Suprapubic skin (tissue), 4 donors: ENCODE data around the gene MN1. TPM values are rescaled to one million over a fixed set of nuclear protein-coding genes. Genes with fewer than 3 reads are reported as not detected.
A peak's percentile ranks its signal among the peaks of the same experiment; 100 is the strongest.

Experiments
- DNase-seq, 2 donors: peaks; one replicate each; pipeline ENCODE4 v3.0.0-alpha.2; 2019; ENCODE audit warnings: low spot score in 2 of 2
- H3K27ac ChIP-seq: fragments of 200-600 bp; sonication (generic); one replicate; pipeline ENCODE4 v1.5.1; 2019
- H3K27me3 ChIP-seq: fragments of 200-600 bp; sonication (generic); one replicate; pipeline ENCODE4 v1.5.1; 2019
- H3K36me3 ChIP-seq: fragments of 200-600 bp; sonication (generic); one replicate; pipeline ENCODE4 v1.5.1; 2019
- H3K4me1 ChIP-seq: fragments of 200-600 bp; sonication (generic); one replicate; pipeline ENCODE4 v1.5.1; 2019
- H3K4me3 ChIP-seq: fragments of 200-600 bp; sonication (generic); one replicate; pipeline ENCODE4 v1.5.1; 2019; ENCODE audit warnings: mild to moderate bottlenecking
- H3K9me3 ChIP-seq: fragments of 200-600 bp; sonication (generic); one replicate; pipeline ENCODE4 v1.5.1; 2019
- EP300 ChIP-seq: sonication (generic); formaldehyde crosslinking; IDR thresholded peaks from one replicate; pipeline ENCODE4 v1.6.1; 2017; ENCODE audit warnings: antibody characterized with exemption
- POLR2A ChIP-seq, 2 donors: fragments of 450-650 bp; IDR thresholded peaks; one replicate each; pipeline ENCODE4 v1.6.1; 2017; ENCODE audit warnings: antibody characterized with exemption in 2 of 2, mild to moderate bottlenecking in 2 of 2, moderate library complexity in 2 of 2
- POLR2AphosphoS5 ChIP-seq, 3 donors: sonication (generic); formaldehyde crosslinking; IDR thresholded peaks; one replicate each; pipeline ENCODE4 v1.6.1; 2017; ENCODE audit warnings: antibody characterized with exemption in 3 of 3
- WGBS: methylation state at CpG from one replicate; pipeline ENCODE4 v1.1.5; 2018; 5-methylcytosine and 5-hydroxymethylcytosine counted together
- total RNA-seq, 4 donors: library from RNA; depleted of rRNA; stranded (reverse); fragments of >200 nt; gene quantifications; one replicate each; pipeline ENCODE4 v1.1.0, GENCODE V29; 2016
- TF ChIP-seq, protein P1 (sequence below), 2 donors: fragments of 200-600 bp in 1 of 2; fragments of 450-650 bp in 1 of 2; sonication (generic) in 1 of 2; IDR thresholded peaks; one replicate each; pipeline ENCODE4 v1.5.1; 2016 to 2019; ENCODE audit warnings: antibody characterized with exemption in 2 of 2, mild to moderate bottlenecking in 1 of 2, moderate library complexity in 1 of 2

Gene MN1
- total RNA-seq, 4 donors from 2014 or later = 1.7 to 6.5 (median 4.1) TPM

DNA sequence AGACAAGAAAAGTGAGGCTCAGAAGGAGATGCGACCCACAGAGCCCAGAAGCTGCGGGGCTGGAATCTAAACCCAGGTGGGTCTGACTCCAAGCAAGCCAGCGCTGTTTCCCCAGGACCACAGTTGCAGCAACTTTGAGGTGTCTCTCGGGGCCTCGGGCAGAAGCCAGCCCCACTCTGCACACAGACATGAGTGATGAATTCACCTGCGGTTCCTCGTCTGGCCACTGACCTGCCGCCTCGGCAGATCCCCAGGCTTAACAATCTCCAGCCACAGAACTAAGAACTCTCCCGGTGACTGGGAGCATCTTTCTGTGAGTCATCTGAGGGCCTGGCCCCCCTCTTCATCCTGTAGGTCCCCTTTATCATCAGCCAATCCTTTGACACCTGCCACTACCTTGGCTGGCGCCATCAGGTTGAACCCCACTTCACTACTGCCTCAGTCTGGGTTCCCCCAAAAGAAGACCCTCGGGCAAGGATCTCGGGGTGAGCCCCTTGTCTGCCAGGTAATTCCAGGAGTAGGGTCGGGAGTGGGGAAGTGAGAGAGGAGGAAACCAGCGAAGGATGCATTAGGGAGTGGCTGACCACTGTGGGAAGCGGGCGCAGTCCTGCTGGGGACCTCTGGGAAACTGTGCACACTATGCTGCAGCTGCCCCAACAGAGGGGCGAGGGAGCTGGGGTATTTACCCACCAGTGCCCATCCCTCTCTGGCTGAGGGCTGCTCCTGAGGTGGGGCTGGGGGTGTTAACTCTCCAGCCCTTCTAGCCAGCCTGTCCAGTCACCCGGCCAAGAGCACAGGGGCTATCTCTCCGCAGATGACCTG lies 33.0 kb upstream of the MN1 start:
- Histone ChIP-seq H3K4me1 (no peaks in the 10 kb centered on the region), H3K36me3 (no peaks in the 10 kb centered on the region), H3K27ac (no peak overlapping the region), H3K27me3 (no peaks in the 10 kb centered on the region), H3K9me3 (no peaks in the 10 kb centered on the region), H3K4me3 (no peak overlapping the region)
- peak; percentile 42 to 67 for DNase-seq
- WGBS = 92% methylated on average over 17 of the region's 20 CpGs
- TF ChIP-seq EP300 (no peak), POLR2AphosphoS5 (IDR thresholded peaks at IDR 0.05) (no peak), POLR2A (IDR thresholded peaks at IDR 0.05) (no peak)
- TF ChIP-seq, protein P1, sequence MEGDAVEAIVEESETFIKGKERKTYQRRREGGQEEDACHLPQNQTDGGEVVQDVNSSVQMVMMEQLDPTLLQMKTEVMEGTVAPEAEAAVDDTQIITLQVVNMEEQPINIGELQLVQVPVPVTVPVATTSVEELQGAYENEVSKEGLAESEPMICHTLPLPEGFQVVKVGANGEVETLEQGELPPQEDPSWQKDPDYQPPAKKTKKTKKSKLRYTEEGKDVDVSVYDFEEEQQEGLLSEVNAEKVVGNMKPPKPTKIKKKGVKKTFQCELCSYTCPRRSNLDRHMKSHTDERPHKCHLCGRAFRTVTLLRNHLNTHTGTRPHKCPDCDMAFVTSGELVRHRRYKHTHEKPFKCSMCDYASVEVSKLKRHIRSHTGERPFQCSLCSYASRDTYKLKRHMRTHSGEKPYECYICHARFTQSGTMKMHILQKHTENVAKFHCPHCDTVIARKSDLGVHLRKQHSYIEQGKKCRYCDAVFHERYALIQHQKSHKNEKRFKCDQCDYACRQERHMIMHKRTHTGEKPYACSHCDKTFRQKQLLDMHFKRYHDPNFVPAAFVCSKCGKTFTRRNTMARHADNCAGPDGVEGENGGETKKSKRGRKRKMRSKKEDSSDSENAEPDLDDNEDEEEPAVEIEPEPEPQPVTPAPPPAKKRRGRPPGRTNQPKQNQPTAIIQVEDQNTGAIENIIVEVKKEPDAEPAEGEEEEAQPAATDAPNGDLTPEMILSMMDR (IDR thresholded peaks at IDR 0.05) = no peak

GRCh38 chr22:27833803-27834202 lies 32.2 kb upstream of the MN1 start:
- DNase-seq = peak in 1 of 2 donors; percentile 45
- no peak overlapping the region for H3K27ac ChIP-seq
- no peaks in the 10 kb centered on the region for H3K9me3 ChIP-seq
- TF ChIP-seq EP300 (no peak), POLR2A (IDR thresholded peaks at IDR 0.05) (no peak), POLR2AphosphoS5 (IDR thresholded peaks at IDR 0.05) (no peak)
- TF ChIP-seq, protein P1 (IDR thresholded peaks at IDR 0.05) = no peak
- WGBS = 87% methylated on average over 2 of the region's 2 CpGs
- H3K36me3 ChIP-seq = no peaks in the 10 kb centered on the region
- no peak overlapping the region for H3K4me3 ChIP-seq
- no peaks in the 10 kb centered on the region for H3K4me1 ChIP-seq
- no peaks in the 10 kb centered on the region for H3K27me3 ChIP-seq

- Histone ChIP-seq H3K4me3 (no peak overlapping the region), H3K4me1 (no peaks in the 10 kb centered on the region), H3K27me3 (no peaks in the 10 kb centered on the region), H3K36me3 (no peaks in the 10 kb centered on the region), H3K27ac (no peak overlapping the region), H3K9me3 (no peaks in the 10 kb centered on the region)
- 95% methylated on average over 6 of the region's 7 CpGs for WGBS
- TF ChIP-seq EP300 = no peak
- no peak for TF ChIP-seq POLR2A (IDR thresholded peaks at IDR 0.05)
- no peak for TF ChIP-seq POLR2AphosphoS5 (IDR thresholded peaks at IDR 0.05)
- TF ChIP-seq, protein P1 (IDR thresholded peaks at IDR 0.05) = no peak
- no peak for DNase-seq
These were observed 31.1 kb upstream of the MN1 start for GRCh38 chr22:27832606-27833005.

- WGBS = 94% methylated on average over 3 of the region's 3 CpGs
- no peak overlapping the region for H3K27ac ChIP-seq
- H3K27me3 ChIP-seq = no peaks in the 10 kb centered on the region
- no peak overlapping the region for H3K4me3 ChIP-seq
- DNase-seq = no peak
- H3K36me3 ChIP-seq = no peaks in the 10 kb centered on the region
- no peaks in the 10 kb centered on the region for H3K4me1 ChIP-seq
- TF ChIP-seq POLR2AphosphoS5 (IDR thresholded peaks at IDR 0.05) = no peak
- TF ChIP-seq EP300 = no peak
- TF ChIP-seq, protein P1 (IDR thresholded peaks at IDR 0.05) = no peak
- no peaks in the 10 kb centered on the region for H3K9me3 ChIP-seq
These were observed 28.1 kb upstream of the MN1 start for GRCh38 chr22:27829620-27830019.

DNA sequence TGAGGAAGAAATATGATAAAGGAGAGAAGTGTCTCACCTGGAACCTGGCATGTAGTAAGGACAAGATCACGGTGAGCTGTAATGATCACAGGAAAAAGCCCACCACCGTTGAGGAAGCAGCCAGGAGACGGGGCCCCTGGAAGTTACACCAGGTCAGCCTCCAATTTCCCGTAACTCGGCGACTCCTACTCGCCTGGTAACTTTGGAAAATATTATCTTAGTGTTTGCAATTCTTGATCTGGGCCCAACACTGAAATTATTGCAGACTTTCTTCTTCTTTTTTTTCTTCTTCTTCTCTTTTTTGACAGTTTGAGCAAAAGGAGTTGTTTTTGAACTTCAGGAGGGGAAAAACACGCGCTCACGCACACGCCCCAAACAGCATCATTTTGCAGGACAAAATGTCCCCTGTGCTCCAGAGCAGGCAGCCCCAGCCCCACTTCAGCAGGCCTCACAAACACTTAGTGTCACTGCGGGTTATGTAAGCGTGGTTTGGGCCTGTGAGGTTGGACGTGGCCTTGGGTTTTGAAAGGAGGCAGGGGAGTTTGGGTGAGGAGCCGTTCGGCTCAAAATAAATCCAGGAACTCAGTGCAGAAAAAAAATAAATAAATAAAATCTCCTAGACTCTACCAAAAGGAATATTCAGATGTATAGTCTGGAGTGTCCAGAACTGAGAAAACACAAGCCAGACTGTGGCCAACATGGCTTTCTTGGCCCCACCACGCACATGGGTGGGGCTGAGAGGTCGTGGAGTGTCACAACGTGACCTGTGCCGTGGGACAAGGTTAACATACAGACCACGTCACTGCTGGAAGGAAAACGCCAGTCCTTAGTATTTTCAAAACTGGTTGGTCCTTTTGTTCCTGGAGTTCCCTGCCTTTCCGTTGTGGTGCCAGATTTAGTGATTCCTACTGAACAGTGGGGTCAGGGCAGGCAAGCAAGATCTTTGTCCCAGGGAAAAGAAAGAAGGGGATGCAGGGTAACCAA lies 26.3 kb upstream of the MN1 start:
- Histone ChIP-seq H3K27me3 (no peaks in the 10 kb centered on the region), H3K36me3 (no peaks in the 10 kb centered on the region), H3K9me3 (no peaks in the 10 kb centered on the region), H3K4me3 (no peak overlapping the region), H3K27ac (peak overlapping the region; percentile 46), H3K4me1 (no peaks in the 10 kb centered on the region)
- DNase-seq = no peak
- TF ChIP-seq POLR2AphosphoS5 (IDR thresholded peaks at IDR 0.05) (no peak), EP300 (no peak), POLR2A (IDR thresholded peaks at IDR 0.05) (no peak)
- TF ChIP-seq, protein P1 (IDR thresholded peaks at IDR 0.05) = no peak
- 81% methylated on average over 23 of the region's 23 CpGs for WGBS
